Stimulated activated CD8-positive, alpha-beta memory T cell treated with anti-CD3 and anti-CD28 coated beads, Interleukin-4, amount 100 ng/mL, for 4 hours (primary cell): Measurements from ENCODE around the gene CENPP.

Source experiments
- DNase-seq, 2 donors: peaks; one replicate each; pipeline ENCODE4 v3.0.0-alpha.2; 2020; ENCODE audit warnings: low read depth in 2 of 2, low spot score in 1 of 2

CENPP gene

DNA sequence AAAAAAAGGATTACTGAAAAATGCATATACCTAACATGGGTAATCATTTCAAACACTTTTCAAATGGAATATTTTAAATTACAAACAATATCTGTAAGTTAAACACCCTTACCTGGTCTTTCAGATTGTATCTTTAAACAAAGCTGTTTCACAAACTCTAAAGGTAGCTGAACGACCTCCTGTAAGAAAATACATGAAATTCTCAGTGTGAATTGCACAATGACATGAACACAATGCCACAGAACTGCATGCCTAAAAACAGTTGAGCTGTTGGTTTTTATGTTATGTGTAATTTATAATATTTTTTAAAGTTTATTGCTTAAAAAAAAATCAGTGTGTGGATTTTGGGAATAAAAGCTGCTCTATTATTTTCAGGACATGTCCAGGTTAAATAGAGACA is 326.7 kb downstream of the CENPP start:
- DNase-seq: no peak

DNA sequence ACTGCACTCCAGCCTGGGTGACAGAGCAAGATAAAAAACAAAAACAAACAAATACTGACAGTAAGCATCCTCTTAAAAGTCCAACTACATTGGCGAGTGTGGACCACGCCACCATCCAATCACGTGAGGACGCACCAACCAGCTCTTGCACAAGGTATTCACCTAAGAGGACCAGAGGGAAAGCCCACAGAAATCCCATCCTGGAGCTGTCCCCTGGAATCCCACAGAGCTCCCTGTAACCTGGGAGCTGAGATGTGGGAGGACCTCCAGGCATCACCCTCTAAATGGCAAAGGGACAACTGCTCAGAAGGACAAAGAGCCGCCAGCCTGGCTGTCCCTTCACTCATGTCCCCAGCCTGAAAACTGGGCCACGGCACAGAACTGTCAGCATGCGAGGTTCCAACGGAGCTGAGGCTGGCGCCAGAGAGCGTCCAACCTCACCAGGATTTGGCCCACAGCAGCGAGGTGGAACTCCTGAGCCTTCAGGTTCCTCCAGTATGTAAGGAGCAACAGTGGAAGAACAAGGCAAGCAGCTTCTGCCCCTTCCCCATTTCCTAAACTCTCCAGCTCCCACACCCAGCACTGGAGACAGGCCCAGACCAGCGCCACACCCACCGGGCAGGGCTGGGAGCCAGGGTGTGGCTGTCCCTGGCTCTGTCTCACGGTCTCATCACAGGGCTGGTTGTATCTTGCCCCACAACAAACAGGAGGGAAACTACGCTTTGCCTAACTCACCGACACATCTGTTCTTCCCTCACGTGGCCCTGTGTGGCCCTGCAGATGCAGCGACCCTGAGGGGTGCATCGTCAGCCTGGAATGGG is 328.9 kb downstream of the CENPP start:
- DNase-seq: no peak

DNA sequence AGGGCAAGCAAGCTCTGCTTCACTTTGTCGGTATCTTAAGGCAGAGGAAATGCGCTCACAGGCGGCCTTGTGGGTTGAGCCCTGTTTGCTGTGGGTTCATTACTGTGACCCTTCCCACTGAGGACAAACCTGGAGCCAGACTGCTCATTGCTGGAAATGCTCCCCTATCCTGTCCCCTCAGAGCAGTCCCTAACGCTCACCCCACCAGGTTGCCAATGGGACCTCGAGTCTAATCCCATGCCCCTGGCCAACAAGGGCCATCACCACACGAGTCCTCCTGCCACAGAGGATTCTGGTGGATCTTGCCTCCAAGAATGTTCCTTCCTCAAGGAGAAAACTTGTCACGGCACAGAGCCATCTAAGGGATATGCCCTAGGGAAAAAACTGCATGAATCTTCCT is 329.6 kb downstream of the CENPP start:
- DNase-seq: no peak

DNA sequence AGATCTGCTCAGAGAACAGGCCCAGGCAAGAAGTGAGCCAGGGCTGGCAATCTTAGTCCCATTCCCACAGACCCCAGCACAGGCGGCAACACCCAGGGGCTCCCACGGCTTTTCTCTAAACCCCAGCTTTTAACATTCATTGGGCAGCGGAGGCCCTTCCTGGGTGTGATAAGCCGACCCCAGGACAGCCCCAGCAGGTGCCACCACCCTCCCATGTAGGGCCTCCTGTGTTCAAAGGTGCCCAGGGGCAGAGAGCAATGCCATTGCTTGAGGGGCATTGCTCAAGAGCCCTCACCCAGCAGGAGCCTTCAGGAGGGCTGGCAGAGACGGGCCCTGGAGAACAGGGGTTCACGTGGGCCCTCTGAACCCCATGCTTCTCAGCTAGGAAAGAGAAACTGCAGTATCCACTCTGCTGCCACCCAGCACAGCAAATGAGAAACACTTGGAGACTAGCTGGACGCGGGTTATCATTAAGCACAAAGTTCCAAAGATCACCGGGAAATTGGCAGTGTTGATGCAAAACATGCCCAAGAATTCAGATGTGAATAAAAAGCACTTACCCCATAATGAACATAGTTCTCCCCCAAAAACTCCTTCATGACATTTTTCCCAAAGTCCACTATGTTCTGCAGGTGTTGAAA is 330.3 kb downstream of the CENPP start:
- no peak for DNase-seq

DNA sequence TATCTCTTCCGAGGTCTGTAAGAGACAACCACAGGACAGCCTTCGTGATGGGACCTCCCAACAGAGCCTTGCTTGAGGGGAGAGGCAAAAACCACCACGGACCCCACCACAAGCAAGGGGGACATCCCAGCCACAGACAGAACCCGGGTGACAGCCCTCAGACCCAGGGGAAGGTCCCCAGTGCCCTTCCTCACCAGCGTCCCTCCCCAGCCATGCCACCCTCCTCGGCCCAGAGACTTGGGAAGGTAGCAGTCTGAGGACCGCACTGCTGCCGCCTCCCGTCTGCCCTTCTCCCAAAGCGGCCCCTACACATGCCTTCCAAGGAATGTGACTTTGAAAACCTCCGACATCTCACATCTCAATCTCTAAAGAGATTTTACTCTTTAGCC is 330.8 kb downstream of the CENPP start:
- DNase-seq: no peak

DNA sequence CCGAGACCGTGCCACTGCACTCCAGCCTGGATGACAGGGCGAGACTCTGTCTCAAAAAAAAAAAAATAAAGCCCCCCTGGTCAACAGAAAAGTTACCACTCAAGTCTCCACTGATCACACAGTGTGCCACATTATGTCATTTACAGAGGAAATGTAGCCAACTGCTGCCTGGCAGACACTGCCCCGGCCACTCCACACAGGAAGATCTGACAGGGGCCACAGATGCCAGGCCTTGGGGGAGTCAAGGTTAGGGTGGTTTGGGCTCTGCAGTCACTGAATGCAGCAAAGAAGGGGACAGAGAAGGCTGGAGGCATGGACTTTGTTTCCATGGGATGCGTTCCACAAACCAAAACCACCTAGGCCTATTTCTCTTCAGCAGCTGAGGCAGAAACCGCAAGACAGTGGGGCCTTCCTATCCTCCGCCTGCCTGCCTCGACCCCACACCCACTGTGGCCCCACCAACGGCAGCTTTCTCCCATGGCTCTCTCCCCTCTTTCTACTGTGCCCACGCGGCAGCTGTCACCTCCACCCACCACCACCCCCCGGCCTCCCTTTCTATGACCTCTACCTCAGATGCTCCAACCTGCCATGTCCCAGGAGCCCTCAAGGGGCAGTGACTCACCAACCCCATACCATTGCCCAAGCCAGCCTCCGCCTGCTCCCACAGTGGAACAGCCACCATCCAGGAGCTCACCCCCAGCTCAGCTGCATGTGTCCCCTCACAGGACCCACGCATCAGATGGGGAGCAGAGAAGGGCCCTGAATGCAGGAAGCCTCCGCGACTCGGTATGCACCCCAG is 331.7 kb downstream of the CENPP start:
- no peak for DNase-seq

DNA sequence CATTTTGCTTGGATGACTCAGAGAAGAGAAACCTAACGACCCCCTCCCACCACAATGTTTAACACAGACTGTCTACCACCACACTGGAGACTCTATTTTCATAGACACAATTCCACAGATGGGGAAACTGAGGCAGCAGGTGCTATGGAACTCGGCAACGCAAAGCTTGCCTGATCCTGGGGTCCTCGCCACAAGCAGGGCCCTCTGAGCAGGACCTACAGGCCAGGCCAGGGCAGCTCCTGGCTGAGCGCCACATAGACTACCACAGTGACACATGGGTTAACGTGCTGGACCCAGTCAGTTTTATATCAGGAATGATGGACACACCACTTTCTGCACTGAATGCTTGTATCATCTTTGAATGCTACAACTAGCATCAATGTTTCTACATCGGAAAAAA is 332.4 kb downstream of the CENPP start:
- DNase-seq: no peak

DNA sequence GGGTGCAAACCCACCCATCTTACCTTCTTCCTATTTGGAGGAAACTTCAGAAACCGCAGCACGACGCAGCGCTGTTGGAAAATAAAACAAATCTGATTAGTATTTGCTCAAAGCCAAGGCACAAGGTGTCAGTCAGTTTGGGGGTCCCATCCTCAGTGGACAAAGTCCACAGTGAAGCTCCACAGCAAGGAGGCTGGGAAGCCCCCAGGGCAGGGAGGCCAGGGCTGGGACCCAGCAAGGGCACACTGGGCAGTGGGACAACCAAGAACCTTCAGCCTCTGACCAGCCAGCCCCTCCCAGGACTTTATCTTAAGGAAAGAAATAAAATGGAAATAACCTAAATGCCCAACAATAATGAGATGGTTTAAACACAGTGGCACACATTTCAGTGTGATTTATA is 332.9 kb downstream of the CENPP start:
- DNase-seq: no peak

DNA sequence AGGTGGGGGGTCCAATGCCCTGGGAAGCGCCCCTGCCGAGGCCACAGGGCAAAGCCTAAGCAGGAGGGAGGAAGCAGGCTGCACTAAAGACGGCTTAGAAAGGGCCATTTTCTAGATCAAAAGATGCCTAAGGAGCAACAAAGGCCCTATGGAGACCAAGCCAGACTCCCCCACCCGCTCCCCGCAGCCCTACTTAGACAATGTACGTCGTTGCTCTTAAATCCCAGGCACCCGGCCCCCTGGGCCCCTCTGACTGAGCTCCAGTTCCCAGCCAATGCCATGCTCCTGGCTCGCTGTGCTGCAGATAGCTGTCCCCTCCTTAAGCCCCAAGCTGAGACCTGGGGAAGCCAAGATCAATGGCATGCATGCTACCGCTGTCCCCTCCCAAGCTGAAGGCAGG is 333.8 kb downstream of the CENPP start:
- DNase-seq: no peak

DNA sequence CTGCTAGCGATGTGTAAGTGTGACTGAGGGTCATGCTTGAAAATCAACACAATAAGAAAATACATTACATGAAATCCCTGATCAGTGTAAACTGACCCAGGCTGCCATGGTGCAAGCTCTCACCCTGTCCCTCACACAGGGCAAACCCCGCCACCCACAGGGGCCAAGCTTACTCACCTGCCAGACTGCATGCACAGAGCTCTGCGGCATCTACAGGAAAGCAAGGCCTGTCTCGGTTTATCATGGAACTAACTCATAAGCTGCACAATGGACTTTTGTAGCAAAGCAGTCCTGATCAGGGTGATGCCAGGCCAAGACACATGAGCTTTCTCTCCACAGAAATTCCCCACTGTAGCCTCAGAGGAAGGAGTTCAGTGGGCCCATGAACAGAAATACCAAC is 334.5 kb downstream of the CENPP start:
- no peak for DNase-seq

DNA sequence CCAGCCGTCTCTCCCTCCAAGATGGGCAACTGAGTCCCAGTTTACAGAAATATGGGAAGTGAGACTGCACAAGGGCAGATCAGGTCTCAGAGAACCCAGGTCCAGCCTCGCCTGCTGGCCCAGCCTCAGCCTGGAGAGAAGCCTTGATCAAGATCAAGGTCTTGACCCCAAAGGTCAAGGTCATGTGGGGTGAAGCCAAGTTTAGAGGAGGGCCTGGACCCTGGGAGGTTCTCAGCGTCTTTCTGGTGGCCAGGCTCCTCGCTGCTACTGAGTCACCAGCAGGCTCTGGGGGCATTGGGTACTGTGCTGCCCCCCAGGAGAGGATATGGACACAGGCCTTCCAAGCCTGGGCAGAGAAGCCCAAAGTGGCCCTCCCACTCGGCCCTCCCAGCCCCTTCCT is 335.4 kb downstream of the CENPP start:
- DNase-seq: no peak

DNA sequence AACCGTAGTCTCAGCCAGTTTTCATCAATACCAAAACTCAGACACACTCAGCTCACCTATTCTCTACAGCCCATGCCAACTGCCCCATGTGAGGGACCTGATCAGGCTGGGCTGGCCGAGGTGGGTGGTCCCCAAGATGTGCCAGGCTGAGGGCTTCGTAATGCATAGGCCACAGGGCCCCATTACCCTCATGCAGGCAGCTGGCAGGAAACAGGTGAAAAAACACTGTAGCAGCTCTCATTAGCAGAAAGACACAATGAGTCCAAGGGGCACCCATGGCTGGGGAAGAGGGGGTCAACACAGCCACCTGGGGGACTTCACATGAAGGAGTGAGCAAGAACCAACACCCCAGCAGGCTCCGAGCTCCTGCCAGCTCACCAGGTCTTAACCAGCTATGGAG is 336.0 kb downstream of the CENPP start:
- no peak for DNase-seq

DNA sequence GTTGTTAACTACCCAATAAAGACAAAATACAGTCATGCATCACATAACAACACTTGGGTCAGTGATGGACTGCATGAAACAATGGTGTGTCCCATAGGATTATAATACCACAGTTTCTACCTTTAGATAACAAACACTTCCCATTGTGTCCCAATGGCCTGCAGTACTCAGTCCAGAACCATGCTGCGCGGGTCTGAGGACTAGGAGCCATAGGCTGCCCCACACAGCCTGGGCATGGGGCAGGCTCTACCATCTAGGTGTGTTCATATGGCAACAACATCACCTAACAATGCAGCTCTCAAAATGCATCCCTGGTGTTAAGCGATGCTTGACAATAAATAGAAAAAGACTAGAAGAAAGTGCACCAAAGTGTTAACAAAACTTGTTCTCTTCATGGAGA is 337.4 kb downstream of the CENPP start:
- DNase-seq: no peak

DNA sequence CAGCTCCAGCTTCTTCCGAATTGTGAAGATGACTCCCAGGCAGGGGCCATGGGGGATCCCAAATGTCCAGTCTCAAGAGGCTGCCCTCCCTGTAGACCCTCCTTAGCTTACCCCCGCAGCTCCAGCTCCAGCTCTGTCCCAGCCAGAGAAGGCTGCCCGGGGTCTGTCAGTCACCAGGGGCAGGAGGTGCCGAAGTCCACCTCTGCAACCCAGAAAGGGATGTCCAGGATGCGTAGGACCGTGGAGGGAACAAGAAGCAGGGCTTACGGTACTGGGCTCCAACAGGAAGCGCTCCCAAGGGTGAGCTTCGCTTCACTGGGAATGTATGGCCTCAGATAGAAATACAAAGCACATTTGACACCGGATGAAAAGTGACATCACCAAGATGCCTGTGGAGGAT is 338.2 kb downstream of the CENPP start:
- no peak for DNase-seq

DNA sequence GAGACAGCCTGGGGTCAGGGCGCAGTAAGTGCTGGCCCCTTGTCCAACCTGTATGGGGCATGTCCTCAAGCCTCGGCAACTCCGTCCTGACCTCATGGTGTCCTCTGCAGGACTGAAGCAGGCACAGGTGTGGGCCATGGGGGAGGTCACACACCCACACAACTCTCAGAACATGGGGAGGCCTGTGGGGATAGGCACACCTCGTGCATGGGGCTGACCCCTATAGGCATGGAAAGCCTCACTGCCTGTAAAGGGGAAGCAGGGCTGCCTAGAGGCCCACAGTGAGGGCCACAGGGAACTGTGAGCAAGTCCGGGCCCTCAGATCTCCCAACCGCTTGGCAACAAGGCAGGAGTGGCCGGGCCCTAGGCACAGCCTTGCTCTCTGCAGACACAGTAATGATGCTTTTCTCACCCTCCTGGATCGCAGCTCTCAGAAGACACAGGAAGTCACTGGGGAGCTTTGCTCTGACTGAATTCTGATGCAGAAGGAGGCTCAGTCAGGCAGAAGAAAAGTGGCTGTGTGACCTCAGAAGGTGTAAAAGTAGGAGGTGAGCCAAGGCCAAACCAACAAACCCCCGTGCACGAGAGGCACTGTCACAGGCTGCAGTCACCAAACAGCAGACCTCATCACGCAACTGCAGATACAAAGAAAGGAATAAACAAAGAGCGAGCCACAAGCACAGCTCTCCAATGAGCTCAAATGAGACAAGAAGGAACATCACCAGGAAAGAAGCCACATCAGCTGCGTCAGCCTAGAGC is 338.8 kb downstream of the CENPP start:
- no peak for DNase-seq

DNA sequence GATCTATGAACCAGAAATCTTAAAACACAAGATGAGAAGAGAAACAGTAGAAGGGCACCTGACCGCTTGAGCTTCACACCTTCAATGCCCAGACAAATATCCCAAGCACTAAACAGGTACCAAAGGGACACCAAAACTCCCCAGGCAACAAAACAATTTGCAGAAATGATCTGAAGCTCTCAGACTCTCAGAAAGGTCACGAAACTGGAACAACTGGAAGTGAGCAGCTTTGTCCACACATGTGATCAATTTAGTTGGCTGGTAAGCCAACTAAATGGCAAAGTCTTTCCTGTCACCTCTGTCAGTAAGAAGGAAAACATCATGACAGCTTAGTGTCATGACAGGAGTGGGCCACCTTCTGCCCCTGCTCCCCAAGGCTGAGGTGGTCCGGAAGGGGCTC is 340.1 kb downstream of the CENPP start:
- DNase-seq: no peak

DNA sequence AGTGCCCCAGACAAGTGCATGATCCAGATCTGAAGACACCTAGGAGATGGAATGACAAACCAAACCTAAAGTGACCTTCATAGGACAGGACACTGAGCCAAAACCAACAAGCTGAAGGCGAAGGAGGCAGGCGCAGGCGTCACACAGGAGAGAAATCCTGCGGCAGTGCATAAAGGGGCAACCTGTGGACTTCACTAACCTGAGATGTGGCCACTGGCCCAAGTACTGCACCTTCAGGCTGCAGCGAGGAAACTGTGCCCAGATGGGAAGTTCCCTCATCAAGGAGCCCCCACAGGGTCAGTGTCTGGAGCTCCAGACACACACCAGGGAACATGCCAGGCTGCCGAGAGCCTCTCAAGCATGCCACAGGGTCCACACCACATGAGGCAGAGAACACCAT is 340.5 kb downstream of the CENPP start:
- DNase-seq: no peak

DNA sequence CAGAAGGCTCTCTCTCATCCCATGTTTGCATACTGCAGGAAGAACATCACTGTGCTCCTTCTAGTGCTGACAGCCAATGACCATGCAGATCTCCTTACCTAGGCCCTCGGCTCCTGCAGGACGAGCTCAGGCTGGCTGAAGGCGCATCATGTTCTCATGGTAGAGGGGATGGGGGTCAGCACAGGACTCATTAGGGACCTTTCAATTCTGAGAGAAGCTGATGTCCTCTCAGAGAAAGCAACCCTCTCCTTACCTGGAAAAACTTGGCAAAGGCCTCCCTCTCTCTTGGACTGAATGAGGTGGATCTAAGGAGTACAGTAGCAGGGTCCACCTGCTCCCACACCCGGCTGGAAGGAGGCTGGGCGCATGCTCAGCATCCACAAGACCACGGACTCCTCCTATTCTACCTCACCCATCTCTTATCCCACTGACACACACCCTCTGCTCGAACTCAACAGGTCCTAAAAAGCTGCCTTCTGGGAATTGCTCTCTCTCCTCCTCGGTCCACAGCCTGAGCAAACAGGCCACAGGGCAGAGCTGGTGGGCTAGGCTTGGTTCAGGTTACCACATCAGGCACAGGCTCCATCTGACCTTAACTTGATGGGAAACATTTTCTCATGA is 341.3 kb downstream of the CENPP start:
- DNase-seq: no peak

DNA sequence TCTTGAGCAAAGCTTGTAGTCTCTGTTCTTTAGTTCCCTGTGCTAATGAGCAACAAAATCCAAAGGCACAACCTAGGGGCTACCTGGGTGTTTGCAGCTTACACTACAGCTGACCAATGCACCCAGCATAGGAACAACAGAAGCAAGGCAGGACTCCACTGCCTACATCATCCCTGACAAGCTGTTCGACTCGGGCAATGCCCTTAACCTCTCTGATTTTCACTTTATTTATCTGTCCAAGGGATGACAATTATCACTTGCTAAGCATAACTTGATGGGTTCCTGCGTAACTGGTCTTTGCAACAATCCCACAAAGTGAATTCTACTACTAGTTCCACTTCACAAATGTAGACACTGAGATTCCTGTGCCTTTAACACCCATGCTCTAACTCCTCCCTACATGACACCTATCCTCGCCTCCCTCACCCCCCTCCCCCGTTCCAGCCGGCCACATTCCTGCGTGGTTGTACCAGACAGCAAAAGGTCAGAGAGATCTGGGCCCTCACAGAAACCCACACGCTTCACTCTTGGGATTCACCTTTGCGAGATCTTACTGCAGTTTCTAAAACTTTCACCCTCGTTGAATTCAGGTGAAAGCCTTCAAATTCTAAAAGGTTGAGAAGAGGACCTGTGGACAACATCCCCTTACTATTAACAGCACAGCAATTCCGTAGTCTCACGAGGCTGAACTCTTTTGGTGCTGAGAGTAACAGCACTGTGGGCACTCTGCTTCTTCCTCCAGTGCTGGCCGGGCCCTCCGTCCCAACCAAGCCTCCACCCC is 343.2 kb downstream of the CENPP start:
- peak; percentile 13 to 48 for DNase-seq

DNA sequence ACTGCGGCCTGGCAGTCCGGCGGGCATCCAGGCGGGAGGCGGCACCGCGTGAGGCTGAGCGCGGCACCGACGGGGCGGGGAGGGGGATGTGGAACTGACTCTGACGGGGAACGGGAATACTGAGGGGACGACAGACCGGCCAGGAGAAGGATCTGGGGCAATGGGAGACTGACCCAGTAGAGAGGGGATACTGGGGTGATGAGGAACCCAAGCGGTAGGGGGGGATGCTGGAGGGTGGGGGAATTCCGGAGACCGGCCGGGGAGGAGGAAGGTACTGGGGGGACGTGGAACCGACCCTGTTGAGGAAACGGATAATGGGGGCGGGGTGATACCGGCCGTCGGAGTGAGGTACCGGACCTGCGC is 343.8 kb downstream of the CENPP start:
- peak in 1 of 2 donors; percentile 15 for DNase-seq
